GM21737 (cell line): ENCODE results near the gene GMCL1.
A peak's percentile ranks its signal among the peaks of the same experiment; 100 is the strongest.

Experiments used
- ATAC-seq: cut with Tn5 transposase; IDR thresholded peaks from one replicate; pipeline ENCODE4 v1.9.1; 2021; ENCODE audit warnings: mild to moderate bottlenecking, moderate library complexity; ENCODE audit not compliant: unreplicated experiment

GMCL1 gene

GRCh38 chr2:69829256-69830044 is at the start of gene GMCL1:
GMCL1 (plus strand) TSS chr2:69829660; CDS start chr2:69829893, 233 bp downstream.
- peak; percentile 90 for ATAC-seq

GRCh38 chr2:69780921-69781320 is 48.5 kb upstream of the GMCL1 start:
- no peak for ATAC-seq

GRCh38 chr2:69781321-69782248 is 47.9 kb upstream of the GMCL1 start:
- ATAC-seq: peak; percentile 60

DNA sequence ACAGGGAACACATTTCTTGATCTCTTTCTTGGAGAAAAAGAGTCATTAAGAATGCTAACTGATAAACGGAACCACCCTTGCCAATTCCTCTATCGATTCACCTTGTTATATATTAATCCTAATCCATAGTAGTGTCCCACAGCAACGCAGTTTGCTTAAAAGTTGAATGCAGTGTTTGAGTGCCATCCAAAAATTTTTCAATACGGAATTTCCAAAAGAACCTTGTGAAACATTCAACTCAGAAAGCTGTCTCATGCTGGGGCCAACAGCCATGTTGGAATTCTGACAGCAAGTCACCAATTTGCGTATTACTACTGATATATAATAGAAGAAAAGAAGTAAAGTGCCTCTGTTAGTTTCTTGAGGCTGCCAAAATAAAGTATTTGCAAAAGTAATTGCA is 45.2 kb upstream of the GMCL1 start:
- no peak for ATAC-seq

- ATAC-seq: no peak
These were observed 44.1 kb upstream of the GMCL1 start for GRCh38 chr2:69785358-69785757.

DNA sequence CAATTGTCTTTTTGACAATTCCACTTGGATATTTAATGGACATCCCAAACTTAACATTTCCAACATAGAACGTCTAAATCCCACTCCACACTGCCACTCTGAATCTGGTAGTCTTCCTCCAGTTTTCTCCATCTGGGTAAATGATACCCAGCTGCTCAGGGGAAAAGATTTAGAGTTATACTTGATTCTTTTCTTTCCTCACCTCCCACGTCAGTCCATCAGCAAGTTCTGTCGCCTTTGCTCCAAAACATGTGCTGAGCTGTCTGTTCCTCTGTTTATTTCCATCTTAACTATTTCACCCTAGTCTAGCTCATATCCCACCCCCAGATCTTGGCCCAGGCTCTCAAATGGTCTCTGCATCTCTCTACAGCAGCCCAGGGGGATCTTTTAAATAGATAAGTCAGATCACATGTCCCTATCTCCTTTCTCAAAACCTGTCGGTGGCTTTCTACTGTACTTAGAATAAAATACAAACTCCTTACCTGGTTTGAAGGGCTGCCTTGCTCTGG is 43.4 kb upstream of the GMCL1 start:
- ATAC-seq: no peak

- ATAC-seq: no peak
These were observed 40.2 kb upstream of the GMCL1 start for GRCh38 chr2:69789175-69789721.

GRCh38 chr2:69789772-69790600 is 39.5 kb upstream of the GMCL1 start:
- ATAC-seq: no peak

DNA sequence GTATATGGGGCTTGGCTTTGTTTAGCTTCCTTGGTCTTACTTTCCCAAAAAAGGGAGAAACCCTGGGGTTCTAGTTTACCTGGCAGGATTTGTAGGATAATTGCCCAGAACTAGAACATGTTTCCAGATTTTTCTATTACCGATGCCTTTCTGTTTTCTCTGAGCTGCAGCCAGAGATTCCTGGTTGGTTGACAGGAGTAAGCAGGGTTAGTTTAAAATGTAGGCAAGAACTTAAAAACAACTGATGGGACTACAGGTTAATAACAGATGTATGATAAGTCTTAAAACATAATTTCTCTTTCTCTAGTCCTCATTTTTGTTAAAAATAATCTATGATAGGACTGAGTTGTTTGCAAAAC is 38.9 kb upstream of the GMCL1 start:
- no peak for ATAC-seq

DNA sequence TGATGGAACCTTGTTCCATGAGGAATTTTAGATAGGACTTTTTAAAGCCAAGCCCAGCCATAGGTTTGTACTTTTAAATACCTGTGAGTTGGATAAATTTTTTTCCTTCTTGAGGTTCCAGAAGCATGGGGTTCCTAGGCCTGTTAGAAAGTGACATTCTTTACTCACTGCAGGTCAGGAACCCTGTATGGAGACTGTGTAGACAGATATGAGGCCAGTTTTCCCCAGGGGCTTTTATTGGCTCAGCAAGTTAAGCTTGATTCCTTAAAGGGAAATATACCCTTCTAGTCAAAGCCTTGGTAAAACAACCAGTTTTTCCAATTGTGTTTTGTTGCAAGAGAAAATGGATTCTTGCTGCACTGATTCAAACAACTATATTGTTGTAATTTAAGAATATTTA is 38.4 kb upstream of the GMCL1 start:
- ATAC-seq: no peak

- ATAC-seq: no peak
These were observed 33.3 kb upstream of the GMCL1 start for GRCh38 chr2:69796174-69796573.

DNA sequence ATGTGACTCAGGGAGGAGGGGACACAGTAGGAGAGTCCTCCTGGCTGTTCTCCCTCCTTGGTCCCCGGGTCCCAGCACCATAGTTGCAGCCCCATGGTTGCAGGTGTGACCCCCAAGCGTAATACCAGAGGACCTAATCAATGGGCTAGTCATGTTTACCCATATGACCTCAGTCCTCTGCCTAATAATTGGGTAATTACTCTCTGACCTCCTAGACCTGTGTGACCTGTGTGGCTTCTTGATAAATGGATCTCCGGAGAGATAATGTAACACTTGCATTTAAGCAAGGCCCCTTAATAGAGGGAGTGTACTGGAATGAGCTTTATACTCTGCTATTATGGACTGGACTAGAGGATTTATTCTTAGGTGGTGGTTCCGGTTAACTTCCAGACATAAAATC is 32.2 kb upstream of the GMCL1 start:
- ATAC-seq: no peak

GRCh38 chr2:69797836-69798289 is 31.6 kb upstream of the GMCL1 start:
- no peak for ATAC-seq

- ATAC-seq: no peak
These were observed 31.1 kb upstream of the GMCL1 start for GRCh38 chr2:69798290-69798908.

- ATAC-seq: no peak
These were observed 30.4 kb upstream of the GMCL1 start for GRCh38 chr2:69798909-69799526.

- no peak for ATAC-seq
These were observed 27.6 kb upstream of the GMCL1 start for GRCh38 chr2:69801745-69802290.

DNA sequence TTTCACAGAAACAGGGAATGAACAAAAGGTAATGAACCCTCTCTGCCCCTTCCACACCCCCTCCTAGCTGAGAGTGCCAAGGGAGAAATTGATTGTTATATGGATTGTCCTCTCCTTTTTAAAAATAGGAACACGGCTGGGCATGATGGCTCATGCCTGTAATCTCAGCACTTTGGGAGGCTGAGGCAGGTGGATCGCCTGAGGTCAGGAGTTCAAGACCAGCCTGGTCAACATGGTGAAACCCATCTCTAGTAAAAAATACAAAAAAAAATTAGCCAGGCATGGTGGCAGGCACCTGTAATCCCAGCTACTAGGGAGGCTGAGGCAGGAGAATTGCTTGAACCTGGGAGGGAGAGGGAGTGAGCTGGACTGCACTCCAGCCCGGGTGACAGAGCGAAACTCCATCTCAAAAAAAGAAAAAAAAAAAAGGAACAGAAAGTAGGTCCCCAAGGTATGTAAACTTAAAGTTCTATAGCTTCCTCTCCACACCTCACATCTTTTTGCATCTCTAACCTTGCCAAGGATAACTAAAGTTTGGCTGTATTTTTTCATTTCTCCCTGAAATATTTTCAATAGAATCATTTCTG is 26.6 kb upstream of the GMCL1 start:
- ATAC-seq: peak; percentile 49

DNA sequence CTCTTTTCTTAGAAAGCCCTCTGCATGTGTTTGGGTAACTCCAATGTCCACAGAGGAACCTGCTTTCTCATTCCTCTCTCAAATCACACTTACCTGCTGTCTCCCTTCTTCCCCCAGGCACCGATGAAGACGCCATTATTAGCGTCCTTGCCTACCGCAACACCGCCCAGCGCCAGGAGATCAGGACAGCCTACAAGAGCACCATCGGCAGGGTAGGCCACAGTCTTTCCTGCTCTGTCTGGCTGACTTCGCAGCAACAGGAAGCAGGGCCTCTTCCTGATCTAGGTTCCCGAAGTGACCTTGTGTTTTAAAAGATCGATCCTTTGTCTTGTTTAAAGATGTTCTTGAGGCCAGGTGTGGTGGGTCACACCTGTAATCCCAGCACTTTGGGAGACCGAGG is 25.0 kb upstream of the GMCL1 start:
- no peak for ATAC-seq

DNA sequence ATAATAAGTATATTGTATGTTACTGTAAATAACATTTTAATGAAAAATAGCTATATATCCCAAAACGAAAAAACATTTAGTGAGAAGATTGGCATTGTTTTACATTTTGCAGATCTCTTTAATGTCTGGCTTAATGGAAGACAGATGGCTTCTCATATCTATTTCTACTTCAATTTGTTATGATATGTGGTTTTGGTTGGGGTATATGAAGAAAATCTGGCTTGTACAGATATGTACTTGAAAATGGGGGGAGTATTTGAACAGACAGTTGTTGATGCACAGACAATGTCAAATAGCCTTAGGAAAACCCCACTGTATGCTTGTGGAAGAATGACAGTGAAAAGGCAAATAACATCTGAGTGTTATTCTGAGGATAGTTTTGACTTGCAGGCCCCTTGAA is 23.6 kb upstream of the GMCL1 start:
- ATAC-seq: no peak
